ENCODE measurements around the gene CFAP53. TPM values are rescaled to one million over a fixed set of nuclear protein-coding genes. Genes with fewer than 3 reads are reported as not detected.

CFAP53 gene
- total and polyA plus RNA-seq, 9 donors = 0.11 to 0.57 (median 0.30) TPM

GRCh38 chr18:50195689-50196088, 70.6 kb downstream of the CFAP53 start:
- WGBS (ENCODE audit: insufficient coverage) = 46% methylated on average over 8 of the region's 10 CpGs
- H3K9me3 ChIP-seq (replicated peaks; ENCODE audit: control insufficient read depth, low read depth, low read length) = no peaks in the 10 kb centered on the region
- H3K4me3 ChIP-seq (ENCODE audit: low read length) = no peak overlapping the region
- H3K36me3 ChIP-seq (ENCODE audit: control insufficient read depth, insufficient read depth, low read length) = no peaks in the 10 kb centered on the region
- no peak overlapping the region for H3K27ac ChIP-seq (ENCODE audit: low read length)
- peaks cover 15% of the 10 kb centered on the region for H3K4me1 ChIP-seq (ENCODE audit: control insufficient read depth, insufficient read depth, low read length)
- no peak for DNase-seq
- peaks cover 57% of the 10 kb centered on the region for H3K27me3 ChIP-seq (ENCODE audit: control insufficient read depth, insufficient read depth, low read length)

- Histone ChIP-seq H3K27me3 (ENCODE audit: control insufficient read depth, insufficient read depth, low read length) (peaks cover 58% of the 10 kb centered on the region), H3K36me3 (ENCODE audit: control insufficient read depth, insufficient read depth, low read length) (no peaks in the 10 kb centered on the region), H3K4me1 (ENCODE audit: control insufficient read depth, insufficient read depth, low read length) (peaks cover 15% of the 10 kb centered on the region), H3K27ac (ENCODE audit: low read length) (no peak within 1 kb of the TSS), H3K9me3 (replicated peaks; ENCODE audit: control insufficient read depth, low read depth, low read length) (no peaks in the 10 kb centered on the region), H3K4me3 (ENCODE audit: low read length) (no peak within 1 kb of the TSS)
- under 1% methylated on average over 104 of the region's 115 CpGs for WGBS (ENCODE audit: insufficient coverage)
- peak; percentile 25 for DNase-seq
Measured at GRCh38 chr18:50194631-50195532, 71.4 kb downstream of the CFAP53 start, which contains the start of gene MYO5B. Gene MYO5B (minus strand): TSS chr18:50195147. CDS start chr18:50194793, 354 bp downstream.

GRCh38 chr18:50193796-50194630, 72.3 kb downstream of the CFAP53 start:
- no peak overlapping the region for H3K4me3 ChIP-seq (ENCODE audit: low read length)
- DNase-seq = no peak
- no peaks in the 10 kb centered on the region for H3K36me3 ChIP-seq (ENCODE audit: control insufficient read depth, insufficient read depth, low read length)
- no peaks in the 10 kb centered on the region for H3K9me3 ChIP-seq (replicated peaks; ENCODE audit: control insufficient read depth, low read depth, low read length)
- H3K27ac ChIP-seq (ENCODE audit: low read length) = no peak overlapping the region
- H3K4me1 ChIP-seq (ENCODE audit: control insufficient read depth, insufficient read depth, low read length) = peaks cover 15% of the 10 kb centered on the region
- 2% methylated on average over 61 of the region's 68 CpGs for WGBS (ENCODE audit: insufficient coverage)
- peaks cover 59% of the 10 kb centered on the region for H3K27me3 ChIP-seq (ENCODE audit: control insufficient read depth, insufficient read depth, low read length)

DNA sequence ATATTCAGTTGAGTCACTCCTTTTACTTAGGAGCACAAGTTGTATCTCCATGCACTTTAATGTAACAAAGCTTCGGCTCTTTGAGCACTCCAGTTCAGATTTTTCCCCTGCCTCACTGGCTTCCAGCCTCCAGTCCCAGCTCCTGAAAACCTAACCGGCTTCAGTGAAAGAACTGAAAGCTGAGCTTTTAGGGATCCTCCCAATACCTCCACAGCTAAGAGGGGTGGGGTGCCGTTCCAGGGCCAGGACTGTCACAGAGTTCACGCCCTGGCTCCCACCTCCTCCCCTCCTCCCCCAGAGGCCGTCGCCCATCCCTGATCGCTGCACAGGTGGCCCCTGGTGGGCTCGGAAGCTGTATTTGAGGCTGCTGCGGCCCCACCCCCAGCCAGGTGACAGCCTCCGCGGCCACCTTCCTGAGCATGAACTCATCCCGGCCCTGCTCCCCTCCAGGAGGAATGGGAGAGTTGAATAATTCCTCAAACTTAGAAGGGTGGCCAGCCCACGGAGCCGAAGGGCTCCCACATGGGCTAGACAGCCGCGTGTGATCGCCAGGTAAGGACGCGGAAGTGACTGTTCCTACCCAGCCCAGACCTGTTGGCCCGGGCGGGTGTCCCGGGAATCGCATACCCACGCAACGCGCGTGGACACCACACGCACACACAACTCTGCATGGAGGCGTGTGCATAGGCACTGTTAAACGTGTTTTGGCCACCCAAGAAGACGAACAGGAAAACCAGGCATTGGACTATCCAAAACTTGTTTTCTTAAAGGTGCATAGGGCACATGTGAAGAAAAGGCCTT, 73.1 kb downstream of the CFAP53 start:
- Histone ChIP-seq H3K9me3 (replicated peaks; ENCODE audit: control insufficient read depth, low read depth, low read length) (no peaks in the 10 kb centered on the region), H3K36me3 (ENCODE audit: control insufficient read depth, insufficient read depth, low read length) (no peaks in the 10 kb centered on the region), H3K4me1 (ENCODE audit: control insufficient read depth, insufficient read depth, low read length) (peaks cover 15% of the 10 kb centered on the region), H3K4me3 (ENCODE audit: low read length) (no peak overlapping the region), H3K27me3 (ENCODE audit: control insufficient read depth, insufficient read depth, low read length) (peaks cover 57% of the 10 kb centered on the region), H3K27ac (ENCODE audit: low read length) (no peak overlapping the region)
- DNase-seq = no peak
- WGBS (ENCODE audit: insufficient coverage) = 5% methylated on average over 21 of the region's 31 CpGs

DNA sequence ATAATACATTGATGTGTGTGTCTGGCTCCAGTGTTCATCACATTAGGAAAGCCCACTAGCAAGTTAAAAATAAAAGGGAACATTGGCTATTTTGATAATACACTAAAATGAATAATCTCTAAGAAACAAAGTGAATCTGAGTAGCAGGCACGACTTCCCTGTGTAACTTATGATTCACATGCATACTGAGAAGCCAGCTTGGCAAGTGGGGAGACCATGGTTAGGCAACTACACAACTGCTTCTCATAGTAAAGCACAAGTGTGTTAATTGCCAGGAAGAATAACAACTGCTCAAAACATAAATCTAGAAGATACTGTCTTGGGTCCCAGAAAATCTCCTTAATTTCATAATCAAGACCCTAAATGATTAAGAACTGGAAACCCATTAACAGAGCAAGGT, 75.4 kb downstream of the CFAP53 start:
- no CpG with 5 or more reads among the region's 1 CpG for WGBS (ENCODE audit: insufficient coverage)
- Histone ChIP-seq H3K27ac (ENCODE audit: low read length) (no peak overlapping the region), H3K36me3 (ENCODE audit: control insufficient read depth, insufficient read depth, low read length) (no peaks in the 10 kb centered on the region), H3K4me3 (ENCODE audit: low read length) (no peak overlapping the region), H3K4me1 (ENCODE audit: control insufficient read depth, insufficient read depth, low read length) (peaks cover 15% of the 10 kb centered on the region), H3K9me3 (replicated peaks; ENCODE audit: control insufficient read depth, low read depth, low read length) (no peaks in the 10 kb centered on the region), H3K27me3 (ENCODE audit: control insufficient read depth, insufficient read depth, low read length) (peaks cover 49% of the 10 kb centered on the region)
- DNase-seq = no peak

GRCh38 chr18:50190236-50190635, 76.1 kb downstream of the CFAP53 start:
- Histone ChIP-seq H3K36me3 (ENCODE audit: control insufficient read depth, insufficient read depth, low read length) (no peaks in the 10 kb centered on the region), H3K27ac (ENCODE audit: low read length) (no peak overlapping the region), H3K9me3 (replicated peaks; ENCODE audit: control insufficient read depth, low read depth, low read length) (no peaks in the 10 kb centered on the region), H3K4me3 (ENCODE audit: low read length) (no peak overlapping the region), H3K4me1 (ENCODE audit: control insufficient read depth, insufficient read depth, low read length) (peaks cover 12% of the 10 kb centered on the region), H3K27me3 (ENCODE audit: control insufficient read depth, insufficient read depth, low read length) (peaks cover 42% of the 10 kb centered on the region)
- DNase-seq = no peak
- WGBS (ENCODE audit: insufficient coverage) = no CpG with 5 or more reads among the region's 1 CpG

DNA sequence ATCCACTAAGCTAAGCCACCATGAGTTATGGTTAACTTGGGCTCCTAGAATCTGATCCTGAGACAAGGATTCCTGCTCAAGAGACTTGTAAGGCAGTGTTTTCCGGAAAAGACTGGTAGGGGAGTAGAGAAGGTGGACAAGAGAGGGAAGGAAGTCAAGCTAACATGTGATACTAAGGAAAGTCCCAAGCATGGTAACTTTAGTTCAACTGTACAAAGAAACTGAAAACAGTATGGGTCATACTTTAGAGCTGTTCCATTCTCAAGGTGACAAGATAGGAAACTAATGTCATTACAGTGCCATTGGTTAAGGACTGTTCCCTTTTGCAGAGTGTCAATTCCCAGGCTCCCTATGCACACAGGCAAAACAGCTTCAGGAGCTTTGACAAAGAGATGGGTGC, 77.1 kb downstream of the CFAP53 start:
- no peak for DNase-seq
- 88% methylated on average over 1 of the region's 1 CpG for WGBS (ENCODE audit: insufficient coverage)
- H3K27me3 ChIP-seq (ENCODE audit: control insufficient read depth, insufficient read depth, low read length) = peaks cover 37% of the 10 kb centered on the region

DNA sequence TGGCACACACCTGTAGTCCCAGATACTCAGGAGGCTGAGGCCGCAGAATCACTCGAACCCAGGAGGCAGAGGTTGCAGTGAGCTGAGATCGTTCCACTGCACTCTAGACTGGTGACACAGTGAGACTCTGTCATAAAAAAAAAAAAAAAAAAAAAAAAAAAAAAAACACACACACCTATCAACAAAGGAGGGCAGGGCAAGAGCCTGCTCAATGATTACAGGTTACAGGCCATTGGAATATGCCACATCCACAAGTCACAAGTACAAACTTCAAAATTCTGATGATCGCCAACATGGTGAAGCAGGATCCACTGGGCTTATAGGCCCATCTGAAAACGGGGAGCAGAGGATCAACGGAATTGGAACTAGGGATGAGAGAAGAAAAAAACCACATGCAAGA, 77.6 kb downstream of the CFAP53 start:
- Histone ChIP-seq H3K4me1 (ENCODE audit: control insufficient read depth, insufficient read depth, low read length) (peaks cover 3% of the 10 kb centered on the region), H3K36me3 (ENCODE audit: control insufficient read depth, insufficient read depth, low read length) (no peaks in the 10 kb centered on the region), H3K4me3 (ENCODE audit: low read length) (no peak overlapping the region), H3K27me3 (ENCODE audit: control insufficient read depth, insufficient read depth, low read length) (peaks cover 32% of the 10 kb centered on the region), H3K27ac (ENCODE audit: low read length) (no peak overlapping the region), H3K9me3 (replicated peaks; ENCODE audit: control insufficient read depth, low read depth, low read length) (no peaks in the 10 kb centered on the region)
- 60% methylated on average over 3 of the region's 6 CpGs for WGBS (ENCODE audit: insufficient coverage)
- no peak for DNase-seq

More for the DNA sequence above, 77.1 kb downstream of the CFAP53 start:
- Histone ChIP-seq H3K36me3 (ENCODE audit: control insufficient read depth, insufficient read depth, low read length) (no peaks in the 10 kb centered on the region), H3K9me3 (replicated peaks; ENCODE audit: control insufficient read depth, low read depth, low read length) (no peaks in the 10 kb centered on the region), H3K4me1 (ENCODE audit: control insufficient read depth, insufficient read depth, low read length) (peaks cover 8% of the 10 kb centered on the region), H3K4me3 (ENCODE audit: low read length) (no peak overlapping the region), H3K27ac (ENCODE audit: low read length) (no peak overlapping the region)

DNA sequence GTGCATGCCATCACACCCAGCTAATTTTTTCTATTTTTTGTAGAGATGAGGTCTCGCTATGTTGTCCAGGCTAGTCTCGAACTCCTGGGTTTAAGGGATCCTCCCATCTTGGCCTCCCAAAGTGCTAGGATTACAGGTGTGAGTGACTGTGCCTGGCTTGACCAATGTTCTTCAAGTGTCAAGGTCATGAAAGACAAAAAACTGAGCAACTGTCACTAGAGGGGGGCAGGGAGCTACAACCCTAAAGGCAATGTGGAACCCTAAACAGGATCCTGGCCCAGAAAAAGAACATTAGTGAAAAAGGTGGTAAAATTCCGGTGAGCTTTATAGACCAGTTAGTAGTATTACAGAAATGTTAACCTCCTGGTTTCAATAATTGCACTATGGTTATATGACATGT, 78.6 kb downstream of the CFAP53 start:
- H3K4me3 ChIP-seq (ENCODE audit: low read length) = no peak overlapping the region
- no peak for DNase-seq
- peaks cover 24% of the 10 kb centered on the region for H3K27me3 ChIP-seq (ENCODE audit: control insufficient read depth, insufficient read depth, low read length)
- H3K9me3 ChIP-seq (replicated peaks; ENCODE audit: control insufficient read depth, low read depth, low read length) = no peaks in the 10 kb centered on the region
- H3K4me1 ChIP-seq (ENCODE audit: control insufficient read depth, insufficient read depth, low read length) = no peaks in the 10 kb centered on the region
- WGBS (ENCODE audit: insufficient coverage) = 80% methylated on average over 1 of the region's 3 CpGs
- no peak overlapping the region for H3K27ac ChIP-seq (ENCODE audit: low read length)
- no peaks in the 10 kb centered on the region for H3K36me3 ChIP-seq (ENCODE audit: control insufficient read depth, insufficient read depth, low read length)
